Type B pancreatic cell (in vitro differentiated cells): ENCODE measurements around the gene CUX1. TPM values are rescaled to one million over a fixed set of nuclear protein-coding genes. Genes with fewer than 3 reads are reported as not detected.

Experiments
- DNase-seq: peaks from one replicate; pipeline ENCODE4 v3.0.0; 2021; ENCODE audit warnings: mixed read lengths; ENCODE audit not compliant: unreplicated experiment; ENCODE audit errors: extremely low spot score
- H3K27ac Mint-ChIP-seq: 2 replicates; pipeline ENCODE4 v1.8.0; 2021; ENCODE audit warnings: mild to moderate bottlenecking, mixed read lengths
- H3K27me3 Mint-ChIP-seq: 2 replicates; pipeline ENCODE4 v1.8.0; 2021; ENCODE audit warnings: mixed read lengths
- H3K36me3 Mint-ChIP-seq: 2 replicates; pipeline ENCODE4 v1.8.0; 2021; ENCODE audit warnings: mixed read lengths
- H3K4me1 Mint-ChIP-seq: one replicate; pipeline ENCODE4 v1.8.0; 2021; ENCODE audit warnings: mixed read lengths; ENCODE audit not compliant: unreplicated experiment
- H3K4me3 Mint-ChIP-seq: 2 replicates; pipeline ENCODE4 v1.8.0; 2021; ENCODE audit warnings: mild to moderate bottlenecking, mixed read lengths
- H3K9me3 Mint-ChIP-seq: 2 replicates; pipeline ENCODE4 v1.8.0; 2021; ENCODE audit warnings: mixed read lengths
- CTCF ChIP-seq: fragments of 200-600 bp; sonication (generic); conservative IDR thresholded peaks from 2 replicates; pipeline ENCODE4 v1.5.0; 2021; ENCODE audit warnings: antibody characterized with exemption, mild to moderate bottlenecking
- total RNA-seq: library from RNA; stranded (reverse); gene quantifications from 2 replicates; pipeline ENCODE4 v1.2.1, GENCODE V29; 2021; ENCODE audit warnings: low replicate concordance

CUX1 gene
- total RNA-seq, 1 donor from 2014 or later: 76.4 TPM

DNA sequence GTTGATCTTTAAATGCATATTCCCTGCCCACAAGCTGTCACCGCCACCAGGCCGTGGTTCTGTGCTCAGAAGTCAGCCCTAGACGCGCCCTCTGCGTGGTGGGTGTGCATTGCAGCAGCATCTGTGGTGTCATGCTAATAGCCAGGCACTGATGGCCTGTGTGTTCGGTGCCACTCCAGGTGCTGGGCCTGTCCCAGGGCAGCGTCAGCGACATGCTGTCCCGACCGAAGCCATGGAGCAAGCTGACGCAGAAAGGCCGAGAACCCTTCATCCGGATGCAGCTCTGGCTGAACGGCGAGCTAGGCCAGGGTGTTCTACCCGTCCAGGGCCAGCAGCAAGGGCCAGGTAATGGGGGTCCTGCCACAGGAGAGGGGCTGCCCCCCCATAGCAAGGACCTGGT lies 386.8 kb downstream of the CUX1 start:
- H3K4me3 Mint-ChIP-seq: no peak overlapping the region
- no peaks in the 10 kb centered on the region for H3K9me3 Mint-ChIP-seq
- no peak for DNase-seq
- no peaks in the 10 kb centered on the region for H3K27me3 Mint-ChIP-seq
- H3K36me3 Mint-ChIP-seq: peaks cover 4% of the 10 kb centered on the region
- TF ChIP-seq CTCF: no peak
- H3K27ac Mint-ChIP-seq: no peak overlapping the region
- peaks cover 13% of the 10 kb centered on the region for H3K4me1 Mint-ChIP-seq

- H3K27me3 Mint-ChIP-seq: no peaks in the 10 kb centered on the region
- no peak overlapping the region for H3K4me3 Mint-ChIP-seq
- H3K27ac Mint-ChIP-seq: no peak overlapping the region
- peaks cover 9% of the 10 kb centered on the region for H3K4me1 Mint-ChIP-seq
- H3K36me3 Mint-ChIP-seq: peaks cover 4% of the 10 kb centered on the region
- no peaks in the 10 kb centered on the region for H3K9me3 Mint-ChIP-seq
- DNase-seq: no peak
- TF ChIP-seq CTCF: no peak
Observed at GRCh38 chr7:102205915-102206314, 388.5 kb downstream of the CUX1 start.

DNA sequence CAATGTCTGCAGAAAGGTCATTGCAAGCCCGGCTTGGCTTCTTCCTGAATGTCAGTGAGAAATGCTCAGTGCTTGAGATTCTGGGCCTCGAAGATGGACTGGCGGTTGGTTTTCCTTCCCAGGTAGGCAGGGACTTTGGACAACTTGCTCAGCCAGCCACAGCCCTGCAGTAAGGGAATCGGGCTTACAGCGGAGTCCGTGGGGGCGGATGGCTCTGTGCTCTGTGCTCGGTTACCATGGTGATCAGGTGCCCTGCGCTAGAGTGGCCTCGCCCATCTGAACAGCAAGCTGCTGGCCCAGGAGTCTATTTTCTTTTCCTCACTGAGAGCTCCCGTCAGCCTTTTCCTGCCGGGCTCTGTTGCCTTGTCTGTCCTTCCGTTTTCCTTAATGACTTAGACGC lies 391.4 kb downstream of the CUX1 start:
- Mint-ChIP-seq H3K4me1 (peaks cover 9% of the 10 kb centered on the region), H3K4me3 (no peak overlapping the region), H3K36me3 (peaks cover 8% of the 10 kb centered on the region), H3K9me3 (no peaks in the 10 kb centered on the region), H3K27ac (no peak overlapping the region), H3K27me3 (no peaks in the 10 kb centered on the region)
- no peak for DNase-seq
- TF ChIP-seq CTCF: no peak

DNA sequence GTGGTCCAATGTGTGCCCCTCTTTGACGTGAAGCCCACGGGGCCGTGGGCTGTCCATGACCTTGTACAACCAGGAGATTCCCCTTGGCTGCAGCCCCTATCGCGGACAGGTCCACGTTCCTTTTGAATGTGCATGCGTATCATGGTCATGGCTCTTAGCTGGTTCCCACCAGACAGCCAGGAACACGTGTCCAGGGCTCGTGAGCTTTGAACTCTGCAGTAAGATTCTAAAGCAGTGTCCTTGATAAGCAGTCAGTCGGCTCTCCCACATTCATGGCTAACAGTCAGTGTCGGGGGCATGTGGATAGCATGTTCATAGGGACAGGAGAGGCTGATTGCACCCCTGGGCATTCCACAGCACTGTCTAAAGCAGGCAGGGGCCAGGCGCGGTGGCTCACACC lies 393.4 kb downstream of the CUX1 start:
- peaks cover 12% of the 10 kb centered on the region for H3K36me3 Mint-ChIP-seq

GRCh38 chr7:102211590-102212550 lies 394.4 kb downstream of the CUX1 start:
- no peaks in the 10 kb centered on the region for H3K9me3 Mint-ChIP-seq
- peaks cover 14% of the 10 kb centered on the region for H3K36me3 Mint-ChIP-seq
- DNase-seq: no peak
- no peak for TF ChIP-seq CTCF
- no peak overlapping the region for H3K27ac Mint-ChIP-seq
- H3K4me3 Mint-ChIP-seq: no peak overlapping the region
- no peaks in the 10 kb centered on the region for H3K27me3 Mint-ChIP-seq
- peaks cover 9% of the 10 kb centered on the region for H3K4me1 Mint-ChIP-seq

More for the DNA sequence above, 393.4 kb downstream of the CUX1 start:
- Mint-ChIP-seq H3K4me3 (no peak overlapping the region), H3K27ac (no peak overlapping the region), H3K4me1 (peaks cover 9% of the 10 kb centered on the region), H3K27me3 (no peaks in the 10 kb centered on the region), H3K9me3 (no peaks in the 10 kb centered on the region)
- no peak for DNase-seq
- no peak for TF ChIP-seq CTCF
